SH-SY5Y (cell line): Measurements from ENCODE around the gene MBOAT2.

Experiments
- GATA2 ChIP-seq: IDR thresholded peaks from 2 replicates; pipeline ENCODE4 v1.6.1; 2011; ENCODE audit warnings: mild to moderate bottlenecking, low read depth, low read length
- GATA3 ChIP-seq: IDR thresholded peaks from 2 replicates; pipeline ENCODE4 v1.6.1; 2011; ENCODE audit warnings: low read depth, mild to moderate bottlenecking, low read length, moderate library complexity

DNA sequence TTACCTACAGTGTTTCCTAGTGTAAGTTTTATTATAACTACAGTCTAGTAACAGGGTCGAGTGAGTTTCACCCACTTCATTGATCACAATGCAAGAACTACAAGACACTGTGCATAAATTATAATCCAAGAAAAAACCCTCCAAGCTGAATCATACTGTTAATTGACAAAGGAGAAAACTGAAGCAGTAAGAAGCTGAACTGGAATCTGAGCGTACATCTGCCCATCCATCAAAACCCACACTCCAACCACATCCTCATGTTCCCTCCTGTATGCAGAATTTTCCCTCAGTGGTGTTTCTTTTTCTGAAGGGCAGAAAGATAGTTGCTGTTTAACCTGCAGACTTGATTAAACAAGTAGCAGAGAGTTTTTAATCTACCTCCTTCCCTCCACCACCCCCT lies 116.6 kb downstream of the MBOAT2 start:
- TF ChIP-seq GATA2, result no peak
- TF ChIP-seq GATA3, result no peak
